ENCODE results near the gene C10orf143. TPM values are rescaled to one million over a fixed set of nuclear protein-coding genes. Genes with fewer than 3 reads are reported as not detected.

Gene C10orf143
- total RNA-seq, 4 donors from 2014 or later = 0.55 to 2.5 (median 1.3) TPM

DNA sequence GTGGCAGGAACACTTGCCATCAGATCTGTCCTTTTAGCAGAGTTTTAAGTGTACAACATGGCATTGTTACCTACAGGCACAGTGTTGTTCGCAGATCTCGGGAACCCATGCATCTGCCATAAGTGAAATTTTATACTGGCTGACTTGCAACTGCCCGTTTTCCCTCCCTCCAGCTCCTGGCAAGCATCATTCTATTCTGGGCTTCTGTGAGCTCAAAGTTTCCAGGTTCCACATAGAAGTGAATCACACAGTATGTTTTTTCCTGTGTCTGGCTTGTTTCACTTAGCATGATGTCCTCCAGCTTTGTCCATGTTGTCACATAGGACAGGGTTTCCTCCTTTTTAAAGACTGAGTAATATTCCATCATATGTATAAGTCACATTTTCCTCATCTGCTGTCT is 56.6 kb downstream of the C10orf143 start:
- no peak overlapping the region for H3K27ac ChIP-seq
- DNase-seq (no peak), ATAC-seq (no peak)
- peaks cover 0 to 3% (median 0%) of the 10 kb centered on the region in 3 donors for H3K27me3 ChIP-seq
- TF ChIP-seq, protein P1, sequence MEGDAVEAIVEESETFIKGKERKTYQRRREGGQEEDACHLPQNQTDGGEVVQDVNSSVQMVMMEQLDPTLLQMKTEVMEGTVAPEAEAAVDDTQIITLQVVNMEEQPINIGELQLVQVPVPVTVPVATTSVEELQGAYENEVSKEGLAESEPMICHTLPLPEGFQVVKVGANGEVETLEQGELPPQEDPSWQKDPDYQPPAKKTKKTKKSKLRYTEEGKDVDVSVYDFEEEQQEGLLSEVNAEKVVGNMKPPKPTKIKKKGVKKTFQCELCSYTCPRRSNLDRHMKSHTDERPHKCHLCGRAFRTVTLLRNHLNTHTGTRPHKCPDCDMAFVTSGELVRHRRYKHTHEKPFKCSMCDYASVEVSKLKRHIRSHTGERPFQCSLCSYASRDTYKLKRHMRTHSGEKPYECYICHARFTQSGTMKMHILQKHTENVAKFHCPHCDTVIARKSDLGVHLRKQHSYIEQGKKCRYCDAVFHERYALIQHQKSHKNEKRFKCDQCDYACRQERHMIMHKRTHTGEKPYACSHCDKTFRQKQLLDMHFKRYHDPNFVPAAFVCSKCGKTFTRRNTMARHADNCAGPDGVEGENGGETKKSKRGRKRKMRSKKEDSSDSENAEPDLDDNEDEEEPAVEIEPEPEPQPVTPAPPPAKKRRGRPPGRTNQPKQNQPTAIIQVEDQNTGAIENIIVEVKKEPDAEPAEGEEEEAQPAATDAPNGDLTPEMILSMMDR (IDR thresholded peaks at IDR 0.05 in 4 of 5, conservative IDR thresholded peaks at IDR 0.05 in 1 of 5) = no peak
- no peak for TF ChIP-seq POLR2A (IDR thresholded peaks at IDR 0.05)
- in situ Hi-C loops (cut with MboI; ENCODE audit: low sequenced_read_pairs in 4 of 4) (no loop called here), intact Hi-C loops (cut with DNase I; ENCODE audit: low total_unique reads) (no loop called here)
- no peaks in the 10 kb centered on the region for H3K36me3 ChIP-seq
- H3K4me3 ChIP-seq = no peak overlapping the region
- no peaks in the 10 kb centered on the region for H3K9me3 ChIP-seq
- H3K4me1 ChIP-seq = no peaks in the 10 kb centered on the region

DNA sequence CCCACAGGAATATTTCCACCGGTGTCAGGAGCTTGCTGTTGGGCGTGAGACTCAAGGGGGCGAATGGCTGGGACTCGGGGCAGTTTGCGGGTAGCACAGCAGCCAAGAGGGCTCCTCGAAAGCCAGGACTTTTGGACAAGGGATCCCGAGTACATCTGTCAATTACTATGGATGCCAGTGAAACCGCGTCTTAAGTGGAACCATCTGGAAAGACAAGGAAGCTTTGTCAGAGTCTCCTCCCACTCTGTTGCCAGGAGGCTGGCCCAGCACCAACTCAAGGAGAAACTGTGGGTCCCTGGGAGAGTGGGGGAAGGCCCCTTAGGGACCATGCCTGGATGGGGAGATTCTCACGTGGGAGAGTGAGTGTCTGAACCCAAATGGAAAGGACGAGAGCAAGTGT is 57.1 kb downstream of the C10orf143 start:
- no peak for ATAC-seq
- TF ChIP-seq POLR2A (IDR thresholded peaks at IDR 0.05) = no peak
- TF ChIP-seq, protein P1 (IDR thresholded peaks at IDR 0.05 in 4 of 5, conservative IDR thresholded peaks at IDR 0.05 in 1 of 5) = no peak
- H3K36me3 ChIP-seq = no peaks in the 10 kb centered on the region
- intact Hi-C loops (cut with DNase I; ENCODE audit: low total_unique reads) = no loop called here
- no peak overlapping the region for H3K27ac ChIP-seq
- H3K9me3 ChIP-seq = no peaks in the 10 kb centered on the region
- H3K27me3 ChIP-seq = peaks cover 0 to 3% (median 0%) of the 10 kb centered on the region in 3 donors
- no peak for DNase-seq
- in situ Hi-C loops (cut with MboI; ENCODE audit: low sequenced_read_pairs in 4 of 4) = no loop called here
- H3K4me3 ChIP-seq = no peak overlapping the region
- no peaks in the 10 kb centered on the region for H3K4me1 ChIP-seq

DNA sequence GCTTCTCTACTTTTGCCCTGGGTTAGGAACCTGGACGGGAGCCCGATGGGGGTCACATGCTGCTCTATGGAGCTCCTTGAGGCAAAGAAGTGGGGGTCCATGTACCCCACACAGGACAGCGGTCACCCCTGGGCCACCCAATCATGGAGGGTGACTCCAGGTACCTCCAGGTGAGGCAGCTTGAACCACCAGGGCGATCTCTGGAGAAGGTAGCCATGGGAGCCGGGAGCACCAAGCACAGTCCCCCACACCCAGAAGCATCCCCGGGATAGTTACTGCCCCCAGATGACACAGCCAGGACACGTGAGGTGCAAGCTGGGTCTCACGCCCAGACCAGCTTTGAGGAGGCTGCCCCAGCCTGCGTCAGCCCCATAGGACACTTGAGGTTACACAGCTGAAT is 58.4 kb downstream of the C10orf143 start:
- intact Hi-C loops (cut with DNase I; ENCODE audit: low total_unique reads) = no loop called here
- H3K9me3 ChIP-seq = no peaks in the 10 kb centered on the region
- H3K27ac ChIP-seq = no peak overlapping the region
- H3K27me3 ChIP-seq = peaks cover 0 to 3% (median 0%) of the 10 kb centered on the region in 3 donors
- ATAC-seq = no peak
- H3K4me1 ChIP-seq = no peaks in the 10 kb centered on the region
- DNase-seq = no peak
- no peaks in the 10 kb centered on the region for H3K36me3 ChIP-seq
- in situ Hi-C loops (cut with MboI; ENCODE audit: low sequenced_read_pairs in 4 of 4) = no loop called here
- H3K4me3 ChIP-seq = no peak overlapping the region
- TF ChIP-seq, protein P1 (IDR thresholded peaks at IDR 0.05 in 4 of 5, conservative IDR thresholded peaks at IDR 0.05 in 1 of 5) = no peak
- no peak for TF ChIP-seq POLR2A (IDR thresholded peaks at IDR 0.05)

DNA sequence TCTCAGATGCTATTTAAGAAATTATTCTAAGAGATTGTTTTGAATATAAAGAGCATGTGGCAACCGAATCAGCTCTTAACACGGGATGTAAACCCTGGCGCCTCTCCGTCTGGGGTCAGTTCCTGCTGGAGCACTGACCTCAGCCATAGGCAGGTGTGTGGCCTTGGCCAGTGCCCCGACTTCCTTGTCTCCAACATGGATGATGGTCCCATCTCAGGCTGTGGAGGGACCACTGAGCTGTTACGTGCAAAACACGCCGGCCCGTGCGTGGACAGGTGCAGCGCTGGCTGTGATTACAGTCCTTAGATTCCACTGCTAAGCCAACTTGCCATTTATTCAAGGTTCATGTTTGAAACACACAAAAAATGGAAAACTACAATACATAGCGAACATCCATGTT is 59.9 kb downstream of the C10orf143 start:
- Histone ChIP-seq H3K27me3 (peaks cover 0 to 3% (median 0%) of the 10 kb centered on the region in 3 donors), H3K36me3 (no peaks in the 10 kb centered on the region), H3K4me1 (no peaks in the 10 kb centered on the region), H3K27ac (no peak overlapping the region), H3K4me3 (no peak overlapping the region), H3K9me3 (no peaks in the 10 kb centered on the region)
- in situ Hi-C loops (cut with MboI; ENCODE audit: low sequenced_read_pairs in 4 of 4) = no loop called here
- intact Hi-C loops (cut with DNase I; ENCODE audit: low total_unique reads) = no loop called here
- TF ChIP-seq, protein P1 (IDR thresholded peaks at IDR 0.05 in 4 of 5, conservative IDR thresholded peaks at IDR 0.05 in 1 of 5) = no peak
- no peak for TF ChIP-seq POLR2A (IDR thresholded peaks at IDR 0.05)
- DNase-seq (no peak), ATAC-seq (no peak)

DNA sequence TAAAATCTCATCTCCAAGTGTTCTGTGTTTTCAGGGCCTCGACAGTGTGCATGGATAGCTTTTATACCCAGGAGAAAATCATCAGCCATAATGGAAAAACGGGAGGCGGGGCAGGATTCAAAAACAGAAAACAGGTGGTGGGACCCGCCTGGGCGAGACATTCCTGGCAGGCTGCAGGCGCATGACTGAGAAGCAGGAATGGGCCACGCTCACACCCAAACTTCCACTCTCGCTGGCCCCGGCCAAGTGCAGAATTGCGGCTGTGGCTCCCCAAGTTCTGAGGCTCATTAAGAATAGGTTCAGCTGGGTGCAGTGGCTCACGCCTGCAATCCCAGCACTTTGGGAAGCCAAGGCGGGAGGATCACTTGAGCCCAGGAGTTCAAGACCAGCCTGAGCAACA is 60.6 kb downstream of the C10orf143 start:
- Histone ChIP-seq H3K4me3 (no peak overlapping the region), H3K4me1 (no peaks in the 10 kb centered on the region), H3K27me3 (peaks cover 0 to 3% (median 0%) of the 10 kb centered on the region in 3 donors), H3K36me3 (no peaks in the 10 kb centered on the region), H3K27ac (no peak overlapping the region), H3K9me3 (no peaks in the 10 kb centered on the region)
- ATAC-seq (no peak), DNase-seq (no peak)
- in situ Hi-C loops (cut with MboI; ENCODE audit: low sequenced_read_pairs in 4 of 4) (no loop called here), intact Hi-C loops (cut with DNase I; ENCODE audit: low total_unique reads) (no loop called here)
- TF ChIP-seq, protein P1 (IDR thresholded peaks at IDR 0.05 in 4 of 5, conservative IDR thresholded peaks at IDR 0.05 in 1 of 5) = no peak
- no peak for TF ChIP-seq POLR2A (IDR thresholded peaks at IDR 0.05)
